Nucleus accumbens (tissue), 56 donors: ENCODE measurements around the gene NUDT21.
A peak's percentile ranks its signal among the peaks of the same experiment; 100 is the strongest.

Experiments used
- DNase-seq, 56 donors: peaks; one replicate each; lab custom pipeline; 2025; lab: John Stamatoyannopoulos, UW

Gene NUDT21

GRCh38 chr16:56463153-56463552 is 12.0 kb upstream of the NUDT21 start:
- DNase-seq: no peak

DNA sequence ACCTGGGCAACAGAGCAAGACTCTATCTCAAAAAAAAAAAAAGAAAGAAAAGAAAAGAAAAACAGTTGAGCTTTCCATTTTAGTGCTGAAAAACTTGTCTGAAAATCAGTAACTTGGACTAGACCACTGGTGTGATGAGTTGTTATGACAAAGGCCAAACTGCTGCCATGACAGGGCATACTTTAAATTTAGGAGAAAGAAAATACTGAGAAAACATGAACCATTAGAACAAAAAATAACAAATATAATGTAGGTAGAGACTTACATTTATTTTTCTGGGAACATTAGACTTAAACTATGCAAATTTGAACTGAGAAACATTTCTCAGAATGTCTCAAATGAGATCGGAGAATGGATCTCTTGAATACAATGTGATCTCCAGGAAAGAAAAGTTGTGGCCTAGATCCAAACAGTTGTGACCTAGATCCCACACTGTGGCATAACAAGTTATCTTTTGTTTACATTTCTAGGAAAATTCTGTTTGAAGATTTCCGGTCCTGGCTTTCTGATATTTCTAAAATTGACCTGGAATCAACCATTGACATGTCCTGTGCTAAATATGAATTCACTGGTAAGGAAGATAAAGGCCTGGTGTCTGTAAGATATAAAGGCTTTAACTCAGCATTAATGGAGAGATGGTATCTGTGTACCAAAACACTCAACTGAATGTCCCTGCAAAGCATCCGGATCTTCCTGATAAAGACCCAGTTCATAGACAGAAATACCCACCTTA is 11.1 kb upstream of the NUDT21 start:
- DNase-seq: no peak

DNA sequence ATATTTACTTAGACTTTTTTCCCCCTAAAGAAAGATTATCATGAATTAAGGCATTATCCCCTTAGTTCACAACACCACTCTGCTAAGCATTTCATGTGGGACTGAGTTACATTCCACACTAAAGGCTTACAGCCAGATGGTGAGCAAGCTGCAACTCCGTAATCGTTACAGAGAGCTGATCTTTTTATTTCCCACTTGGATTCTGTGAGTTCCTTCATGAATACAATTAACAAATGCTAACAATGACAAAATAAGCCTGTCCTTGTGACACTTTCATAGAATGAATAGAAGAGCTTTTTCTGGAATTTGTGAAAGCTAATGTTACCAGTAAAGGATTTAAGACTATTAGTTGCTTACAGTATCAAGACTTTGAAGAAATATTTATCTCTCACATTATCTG is 9.0 kb upstream of the NUDT21 start:
- peak in 1 of 56 donors; percentile 17 for DNase-seq

- DNase-seq: no peak
These were observed 6.9 kb upstream of the NUDT21 start for GRCh38 chr16:56457927-56458470.

- DNase-seq: peak in 8 of 56 donors; percentile 11 to 80 (median 62)
These were observed 889 bp upstream of the NUDT21 start for GRCh38 chr16:56451753-56452689.

DNA sequence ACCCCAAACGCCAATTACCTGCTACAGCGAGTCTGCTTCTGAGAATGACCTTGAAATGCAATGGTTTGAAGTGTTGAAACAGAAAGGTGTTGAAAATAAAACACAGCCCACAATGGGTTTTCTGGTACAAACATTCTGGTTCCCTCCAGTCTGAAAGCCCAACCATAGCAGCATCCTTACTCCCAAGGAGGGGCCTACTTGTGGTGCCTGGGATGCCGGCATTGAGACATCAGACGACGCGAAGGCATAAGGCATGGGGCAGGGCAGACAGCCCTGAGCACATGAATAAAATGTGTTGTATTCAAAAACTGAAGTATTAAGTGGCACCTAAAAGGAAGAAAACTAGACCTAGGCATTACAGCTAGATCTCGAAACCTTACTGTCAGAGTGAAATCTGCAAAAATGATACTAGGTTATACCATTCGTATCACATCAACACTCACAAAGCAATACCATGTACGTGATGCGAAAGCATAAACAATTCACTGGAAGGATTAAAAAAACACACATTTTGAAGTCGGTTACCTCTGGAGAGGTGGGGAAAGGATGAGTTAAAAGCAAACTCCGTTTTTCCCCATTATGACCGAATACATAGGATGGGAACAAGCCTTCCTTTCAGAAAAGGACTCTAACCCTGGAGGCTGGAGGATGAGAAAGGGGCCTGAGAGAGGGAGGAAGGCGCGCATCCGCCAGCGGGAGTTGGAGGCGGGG is 702 bp downstream of the NUDT21 start:
- no peak for DNase-seq

DNA sequence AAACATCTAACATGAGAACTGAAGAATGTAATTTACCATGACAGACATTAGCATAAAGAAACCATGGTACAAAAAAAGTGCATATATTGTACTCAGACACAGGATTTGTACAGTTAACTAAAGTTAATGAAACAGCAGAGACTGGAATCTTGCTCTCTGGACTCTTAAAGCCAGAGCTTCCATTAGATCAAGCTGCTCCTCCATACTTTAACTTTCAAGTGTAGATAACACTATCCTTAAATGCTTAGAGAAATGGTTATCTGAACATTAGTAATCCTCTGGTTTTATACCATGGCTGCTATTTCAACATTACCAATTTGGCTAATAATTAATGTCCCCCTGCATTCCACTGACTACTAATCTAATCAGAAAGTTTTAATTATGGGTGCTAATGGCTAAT is 3.1 kb downstream of the NUDT21 start:
- no peak for DNase-seq

- DNase-seq: no peak
These were observed 3.8 kb downstream of the NUDT21 start for GRCh38 chr16:56447286-56447685.

GRCh38 chr16:56438038-56438437 is 13.1 kb downstream of the NUDT21 start:
- no peak for DNase-seq

GRCh38 chr16:56436258-56436657 is 14.9 kb downstream of the NUDT21 start:
- no peak for DNase-seq

DNA sequence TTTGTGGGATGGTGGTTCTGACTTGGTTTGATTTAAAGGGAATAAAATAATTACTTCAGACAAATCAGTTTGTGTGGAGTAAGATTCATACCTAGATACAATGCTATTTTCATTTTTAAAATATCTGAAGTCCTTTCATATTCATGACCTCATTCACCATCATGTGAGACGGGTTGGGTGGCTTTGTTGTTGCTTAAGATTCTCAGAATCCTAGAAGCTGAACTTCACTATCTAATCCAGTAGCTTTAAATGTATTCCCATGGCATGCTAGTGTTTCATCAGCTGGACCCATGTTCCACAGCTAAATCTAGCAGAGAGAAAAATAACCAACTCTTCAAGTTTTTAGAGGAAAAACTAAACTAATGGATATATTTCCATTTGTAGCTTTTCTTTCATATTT is 23.0 kb downstream of the NUDT21 start:
- DNase-seq: no peak

- no peak for DNase-seq
These were observed 24.5 kb downstream of the NUDT21 start for GRCh38 chr16:56426585-56426984.

DNA sequence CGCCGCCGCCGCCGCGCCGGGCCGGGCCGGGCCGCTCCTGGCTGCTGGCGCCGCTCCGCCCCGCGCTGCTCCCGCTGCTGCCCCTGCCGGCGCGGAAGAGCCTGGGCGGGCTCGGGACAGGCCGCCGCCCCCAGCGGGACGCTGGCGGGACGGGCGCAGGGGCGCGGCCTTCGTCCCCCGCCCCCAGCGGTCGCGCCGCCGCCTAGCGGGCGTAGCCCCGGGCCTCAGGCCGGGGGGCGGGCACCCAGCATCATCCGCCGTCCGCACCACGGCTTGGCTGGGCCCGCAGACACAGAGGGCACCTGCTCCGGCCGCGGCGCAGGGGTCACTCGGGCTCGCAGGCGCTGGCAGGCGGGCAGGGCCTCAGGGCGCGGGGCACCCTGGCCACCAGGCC is 25.7 kb downstream of the NUDT21 start, which contains the start of gene AMFR:
AMFR (minus strand) TSS at position 107 of the 394 bp plus-strand sequence. CDS start 218 bp downstream, outside the sequence.
- peak in 41 of 56 donors; percentile 17 to 80 (median 45) for DNase-seq

GRCh38 chr16:56424791-56425438 is 26.2 kb downstream of the NUDT21 start:
- DNase-seq: peak in 34 of 56 donors; percentile 15 to 66 (median 40)

DNA sequence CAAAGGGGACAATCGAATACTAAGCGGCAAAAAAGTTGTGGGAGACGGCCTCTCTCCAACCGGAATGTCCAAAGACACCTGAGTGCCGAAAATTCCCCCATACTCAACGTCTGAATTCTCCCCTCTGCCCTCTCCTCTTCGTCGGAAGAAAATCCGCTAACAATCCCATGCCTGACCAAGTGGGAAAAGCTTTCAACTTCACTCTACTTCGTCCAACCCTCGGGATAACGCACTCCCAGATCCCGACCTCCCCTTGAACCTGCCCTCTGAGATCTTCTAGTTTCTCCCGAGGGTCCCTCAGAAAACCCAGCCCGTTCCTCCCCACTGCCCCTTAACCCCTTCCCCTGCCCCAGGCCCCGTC is 26.7 kb downstream of the NUDT21 start:
- DNase-seq: peak in 4 of 56 donors; percentile 32 to 52 (median 40)

- DNase-seq: peak in 1 of 56 donors; percentile 52
These were observed 27.3 kb downstream of the NUDT21 start for GRCh38 chr16:56423584-56424403.

GRCh38 chr16:56422896-56423441 is 28.2 kb downstream of the NUDT21 start:
- no peak for DNase-seq

GRCh38 chr16:56421976-56422669 is 29.0 kb downstream of the NUDT21 start:
- DNase-seq: no peak
